GM21360 (cell line): Measurements from ENCODE around the gene RHBDD1.
"Not testable (repeated sequence)": the region's sequence is repeated elsewhere in the genome, so short reads cannot be mapped to it uniquely, and the experiment has no call there.

Experiments used
- ATAC-seq: cut with Tn5 transposase; IDR thresholded peaks from one replicate; pipeline ENCODE4 v1.9.1; 2021; ENCODE audit warnings: mild to moderate bottlenecking, moderate library complexity; ENCODE audit not compliant: unreplicated experiment

Gene RHBDD1

GRCh38 chr2:226839951-226840350 lies 4.1 kb downstream of the RHBDD1 start:
- ATAC-seq = no peak

- ATAC-seq = not testable (repeated sequence)
Observed at GRCh38 chr2:226843001-226843400, 7.1 kb downstream of the RHBDD1 start.

GRCh38 chr2:226845386-226846116 lies 9.7 kb downstream of the RHBDD1 start:
- ATAC-seq = peak; percentile 46

- no peak for ATAC-seq
Observed at GRCh38 chr2:226847090-226847489, 11.2 kb downstream of the RHBDD1 start.

- ATAC-seq = no peak
Observed at GRCh38 chr2:226847511-226847910, 11.7 kb downstream of the RHBDD1 start.

- no peak for ATAC-seq
Observed at GRCh38 chr2:226849349-226849748, 13.5 kb downstream of the RHBDD1 start.

GRCh38 chr2:226850024-226850423 lies 14.2 kb downstream of the RHBDD1 start:
- no peak for ATAC-seq

GRCh38 chr2:226855787-226856186 lies 19.9 kb downstream of the RHBDD1 start:
- no peak for ATAC-seq

- ATAC-seq = no peak
Observed at GRCh38 chr2:226860087-226860486, 24.2 kb downstream of the RHBDD1 start.

GRCh38 chr2:226862623-226863022 lies 26.8 kb downstream of the RHBDD1 start:
- ATAC-seq = peak; percentile 91

GRCh38 chr2:226865273-226865672 lies 29.4 kb downstream of the RHBDD1 start:
- no peak for ATAC-seq

GRCh38 chr2:226865710-226866109 lies 29.9 kb downstream of the RHBDD1 start:
- no peak for ATAC-seq

GRCh38 chr2:226868331-226869162 lies 32.7 kb downstream of the RHBDD1 start:
- no peak for ATAC-seq

- ATAC-seq = no peak
Observed at GRCh38 chr2:226869371-226869770, 33.5 kb downstream of the RHBDD1 start.

GRCh38 chr2:226873051-226873620 lies 37.3 kb downstream of the RHBDD1 start:
- ATAC-seq = peak; percentile 75

GRCh38 chr2:226873826-226874225 lies 38.0 kb downstream of the RHBDD1 start:
- ATAC-seq = no peak

- ATAC-seq = no peak
Observed at GRCh38 chr2:226874749-226875148, 38.9 kb downstream of the RHBDD1 start.

- no peak for ATAC-seq
Observed at GRCh38 chr2:226875438-226876225, 39.8 kb downstream of the RHBDD1 start.

- no peak for ATAC-seq
Observed at GRCh38 chr2:226877491-226877890, 41.6 kb downstream of the RHBDD1 start.

- ATAC-seq = no peak
Observed at GRCh38 chr2:226881287-226881686, 45.4 kb downstream of the RHBDD1 start.

GRCh38 chr2:226882606-226883005 lies 46.8 kb downstream of the RHBDD1 start:
- ATAC-seq = no peak
